Measurements from ENCODE around the gene LAG3. TPM values are rescaled to one million over a fixed set of nuclear protein-coding genes. Genes with fewer than 3 reads are reported as not detected.

LAG3 gene
- total RNA-seq, 2 experiments from 2014 or later = 12.0 to 13.1 TPM

DNA sequence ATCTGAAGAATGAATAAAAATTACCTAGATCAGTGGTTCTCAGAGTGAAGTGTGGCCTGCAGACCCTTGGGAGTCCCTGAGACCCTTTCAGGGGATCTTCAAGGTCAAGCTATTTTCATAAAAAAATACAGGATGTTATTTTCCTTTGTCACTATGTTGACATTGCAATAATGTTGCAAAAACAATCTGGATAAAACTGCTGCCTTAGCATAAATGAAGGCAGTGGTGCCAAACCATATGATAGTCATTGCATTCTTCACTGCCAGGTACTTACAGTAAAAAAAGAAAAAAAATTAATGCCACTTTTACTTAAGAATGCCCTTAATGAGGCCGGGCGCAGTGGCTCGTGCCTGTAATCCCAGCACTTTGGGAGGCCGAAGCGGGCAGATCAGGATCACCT lies 15.0 kb downstream of the LAG3 start:
- Mint-ChIP-seq H3K27ac (peak overlapping the region; percentile 89), H3K27me3 (no peaks in the 10 kb centered on the region), H3K9me3 (no peaks in the 10 kb centered on the region), H3K36me3 (ENCODE audit: low read depth) (peaks cover 11% of the 10 kb centered on the region), H3K4me3 (no peak overlapping the region), H3K4me1 (peaks cover 61% of the 10 kb centered on the region)
- CTCF ChIA-PET = interaction anchor here (0.6 to 14.2 kb wide), 9 partner anchors 8 to 210 kb away, joined by 3 to 120 read pairs (median 3); partner anchors contain the start of genes C12orf57, COPS7A, PTMS and RNU7-1
- POLR2A ChIA-PET = no interaction called here
- no peak for DNase-seq

DNA sequence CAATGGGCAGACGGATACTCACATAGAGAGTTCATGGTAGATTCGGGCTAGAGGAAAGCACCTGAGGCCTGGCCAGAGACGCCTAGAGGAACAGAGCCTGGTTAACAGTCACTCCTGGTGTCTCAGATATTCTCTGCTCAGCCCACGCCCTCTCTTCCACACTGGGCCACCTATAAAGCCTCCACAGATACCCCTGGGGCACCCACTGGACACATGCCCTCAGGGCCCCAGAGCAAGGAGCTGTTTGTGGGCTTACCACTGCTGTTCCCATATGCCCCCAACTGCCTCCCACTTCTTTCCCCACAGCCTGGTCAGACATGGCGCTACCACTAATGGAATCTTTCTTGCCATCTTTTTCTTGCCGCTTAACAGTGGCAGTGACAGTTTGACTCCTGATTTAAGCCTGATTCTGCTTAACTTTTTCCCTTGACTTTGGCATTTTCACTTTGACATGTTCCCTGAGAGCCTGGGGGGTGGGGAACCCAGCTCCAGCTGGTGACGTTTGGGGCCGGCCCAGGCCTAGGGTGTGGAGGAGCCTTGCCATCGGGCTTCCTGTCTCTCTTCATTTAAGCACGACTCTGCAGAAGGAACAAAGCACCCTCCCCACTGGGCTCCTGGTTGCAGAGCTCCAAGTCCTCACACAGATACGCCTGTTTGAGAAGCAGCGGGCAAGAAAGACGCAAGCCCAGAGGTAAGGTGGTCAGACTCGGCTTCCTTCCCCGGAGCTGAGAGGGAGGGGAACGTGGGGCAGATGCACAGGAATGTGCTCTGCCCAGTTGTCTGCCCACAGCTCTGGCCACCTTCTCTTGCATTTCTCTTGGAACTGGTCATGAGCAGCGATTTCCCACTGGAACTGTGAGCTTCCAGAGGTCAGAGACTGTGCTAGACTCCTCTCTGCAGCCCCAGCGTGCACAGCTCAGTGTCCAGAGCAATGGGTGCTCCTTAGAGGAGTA lies 16.9 kb downstream of the LAG3 start, which contains the start of gene CD4:
TSS of gene CD4 (plus strand) at position 557 of the 953 bp plus-strand sequence. CDS start 10,611 bp downstream, outside the sequence.
- Mint-ChIP-seq H3K36me3 (ENCODE audit: low read depth) (peaks cover 16% of the 10 kb centered on the region), H3K27ac (peak within 1 kb of the TSS; percentile 95), H3K9me3 (no peaks in the 10 kb centered on the region), H3K27me3 (no peaks in the 10 kb centered on the region), H3K4me3 (peak within 1 kb of the TSS; percentile 95), H3K4me1 (peaks cover 60% of the 10 kb centered on the region)
- POLR2A ChIA-PET = interaction anchor here (0.7 to 1.1 kb wide), 4 partner anchors 9 to 100 kb away, joined by 3 to 6 read pairs (median 4); partner anchors contain the start of genes SPSB2 and ZNF384
- CTCF ChIA-PET = interaction anchor here (1.0 to 3.1 kb wide), 12 partner anchors 10 to 219 kb away, joined by 3 to 23 read pairs (median 4); partner anchors contain the start of genes MLF2 and P3H3
- DNase-seq = peak; percentile 85

GRCh38 chr12:6790496-6791150 lies 18.3 kb downstream of the LAG3 start:
- ChIA-PET CTCF (interaction anchor here (1.1 to 3.1 kb wide), 7 partner anchors 7 to 240 kb away, joined by 3 to 23 read pairs (median 9); partner anchors contain the start of gene PTMS), POLR2A (no interaction called here)
- H3K27me3 Mint-ChIP-seq = no peaks in the 10 kb centered on the region
- peaks cover 61% of the 10 kb centered on the region for H3K4me1 Mint-ChIP-seq
- peak overlapping the region; percentile 95 for H3K4me3 Mint-ChIP-seq
- peak overlapping the region; percentile 95 for H3K27ac Mint-ChIP-seq
- peaks cover 22% of the 10 kb centered on the region for H3K36me3 Mint-ChIP-seq (ENCODE audit: low read depth)
- H3K9me3 Mint-ChIP-seq = no peaks in the 10 kb centered on the region
- DNase-seq = peak; percentile 63

DNA sequence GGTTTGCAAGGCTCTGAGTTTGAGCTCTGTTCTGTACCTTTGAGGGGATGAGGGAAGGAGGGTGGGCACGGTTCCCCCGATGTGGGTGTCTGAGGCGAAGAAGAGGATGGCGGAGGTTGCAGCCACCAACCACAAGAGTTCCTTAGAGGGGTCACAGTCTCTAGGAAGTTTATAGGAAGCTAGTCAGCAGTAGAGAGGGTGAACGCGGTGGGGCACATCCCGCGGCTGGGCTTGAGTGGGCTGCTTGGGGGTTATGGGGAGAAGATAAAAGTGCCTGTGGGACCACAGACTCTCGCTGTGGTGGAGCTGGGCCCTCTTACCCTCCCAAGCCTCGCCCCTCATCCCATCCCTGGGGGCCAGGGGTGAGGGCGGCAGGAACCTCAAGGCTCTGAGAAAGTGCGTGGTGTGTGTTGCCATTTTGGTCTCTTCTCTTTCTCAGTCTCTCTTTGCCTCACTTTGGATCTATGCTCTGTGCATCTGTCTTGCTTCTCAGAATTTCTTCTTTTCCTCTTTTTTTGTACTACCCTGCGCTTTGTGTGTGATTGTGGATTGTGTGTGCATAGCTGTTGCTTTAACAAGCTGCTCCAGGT lies 19.7 kb downstream of the LAG3 start:
- ChIA-PET CTCF (interaction anchor here (1.0 to 2.8 kb wide), 16 partner anchors 9 to 241 kb away, joined by 3 to 19 read pairs (median 7); partner anchors contain the start of genes COPS7A, MLF2, PTMS and SPSB2), POLR2A (interaction anchor here (0.6 to 0.9 kb wide), 2 partner anchors 61 to 103 kb away, joined by 3 to 5 read pairs; partner anchors contain the start of gene ZNF384)
- Mint-ChIP-seq H3K27me3 (no peaks in the 10 kb centered on the region), H3K4me3 (peak overlapping the region; percentile 95), H3K9me3 (no peaks in the 10 kb centered on the region), H3K27ac (peak overlapping the region; percentile 95), H3K4me1 (peaks cover 57% of the 10 kb centered on the region), H3K36me3 (ENCODE audit: low read depth) (peaks cover 32% of the 10 kb centered on the region)
- no peak for DNase-seq

GRCh38 chr12:6792522-6793201 lies 20.3 kb downstream of the LAG3 start:
- no peaks in the 10 kb centered on the region for H3K9me3 Mint-ChIP-seq
- peak overlapping the region; percentile 95 for H3K27ac Mint-ChIP-seq
- H3K36me3 Mint-ChIP-seq (ENCODE audit: low read depth) = peaks cover 38% of the 10 kb centered on the region
- ChIA-PET POLR2A (interaction anchor here (0.7 to 0.9 kb wide), 2 partner anchors 11 to 103 kb away, joined by 3 to 5 read pairs; partner anchors contain the start of gene ZNF384), CTCF (interaction anchor here (0.9 to 2.8 kb wide), 16 partner anchors 9 to 222 kb away, joined by 3 to 19 read pairs (median 7); partner anchors contain the start of genes COPS7A, MLF2, PTMS and SPSB2)
- peaks cover 58% of the 10 kb centered on the region for H3K4me1 Mint-ChIP-seq
- H3K4me3 Mint-ChIP-seq = peak overlapping the region; percentile 95
- DNase-seq = peak; percentile 78
- no peaks in the 10 kb centered on the region for H3K27me3 Mint-ChIP-seq

- H3K27me3 Mint-ChIP-seq = no peaks in the 10 kb centered on the region
- H3K36me3 Mint-ChIP-seq (ENCODE audit: low read depth) = peaks cover 57% of the 10 kb centered on the region
- peaks cover 57% of the 10 kb centered on the region for H3K4me1 Mint-ChIP-seq
- no peaks in the 10 kb centered on the region for H3K9me3 Mint-ChIP-seq
- no peak for DNase-seq
- ChIA-PET POLR2A (interaction anchor here (1.1 kb wide), 1 partner anchor 193 kb away, joined by 3 read pairs; no protein-coding TSS in a partner anchor), CTCF (interaction anchor here (0.9 to 1.4 kb wide), 3 partner anchors 8 to 13 kb away, joined by 3 read pairs; no protein-coding TSS in a partner anchor)
- H3K4me3 Mint-ChIP-seq = no peak overlapping the region
- H3K27ac Mint-ChIP-seq = no peak overlapping the region
Observed at GRCh38 chr12:6795088-6795487, 22.8 kb downstream of the LAG3 start.

GRCh38 chr12:6796576-6796975 lies 24.3 kb downstream of the LAG3 start:
- ChIA-PET POLR2A (no interaction called here), CTCF (interaction anchor here (0.8 to 1.4 kb wide), 2 partner anchors 8 to 14 kb away, joined by 3 to 5 read pairs; no protein-coding TSS in a partner anchor)
- Mint-ChIP-seq H3K4me1 (peaks cover 55% of the 10 kb centered on the region), H3K27ac (peak overlapping the region; percentile 21), H3K36me3 (ENCODE audit: low read depth) (peaks cover 55% of the 10 kb centered on the region), H3K9me3 (no peaks in the 10 kb centered on the region), H3K27me3 (no peaks in the 10 kb centered on the region), H3K4me3 (no peak overlapping the region)
- DNase-seq = no peak

DNA sequence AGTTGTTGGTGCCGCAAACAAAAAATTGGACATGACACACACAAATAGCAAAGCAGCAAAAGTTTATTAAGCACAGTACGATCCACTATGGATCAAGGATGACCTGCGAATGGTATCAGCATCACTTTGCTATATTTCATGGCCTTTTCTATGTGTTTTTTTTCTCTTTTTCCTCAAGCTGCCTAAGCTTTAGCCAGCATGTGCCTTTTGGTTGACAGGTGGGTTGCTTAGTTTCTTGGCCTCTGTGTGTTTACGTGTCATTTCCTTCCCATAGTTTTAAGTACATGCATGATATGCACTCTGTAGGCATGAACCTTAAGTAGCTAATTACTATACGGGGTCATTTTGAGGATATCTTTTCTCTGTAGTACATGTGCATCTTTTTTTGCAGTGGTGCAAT lies 26.8 kb downstream of the LAG3 start:
- H3K36me3 Mint-ChIP-seq (ENCODE audit: low read depth) = peaks cover 63% of the 10 kb centered on the region
- H3K9me3 Mint-ChIP-seq = no peaks in the 10 kb centered on the region
- H3K4me3 Mint-ChIP-seq = no peak overlapping the region
- POLR2A ChIA-PET = no interaction called here
- H3K4me1 Mint-ChIP-seq = peaks cover 34% of the 10 kb centered on the region
- H3K27ac Mint-ChIP-seq = no peak overlapping the region
- H3K27me3 Mint-ChIP-seq = no peaks in the 10 kb centered on the region
- DNase-seq = no peak
- CTCF ChIA-PET = no interaction called here

DNA sequence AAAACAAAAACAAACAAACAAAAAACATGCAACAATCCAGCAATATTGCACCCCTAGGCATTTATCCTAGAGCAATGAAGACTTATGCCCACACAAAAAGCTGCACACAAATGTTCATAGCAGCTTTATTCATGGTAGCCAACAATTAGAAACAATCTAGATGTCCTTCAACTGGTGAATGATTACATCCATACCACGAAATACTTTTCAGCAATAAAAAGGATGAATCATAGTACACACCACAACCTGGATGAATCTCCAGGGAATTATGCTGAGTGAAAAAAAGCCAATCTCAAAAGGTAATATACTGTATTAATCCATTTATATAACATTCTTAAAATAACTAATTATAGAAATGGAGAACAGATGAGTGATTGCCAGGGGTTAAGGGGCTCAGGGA lies 34.9 kb downstream of the LAG3 start:
- ChIA-PET POLR2A (no interaction called here), CTCF (no interaction called here)
- Mint-ChIP-seq H3K9me3 (no peaks in the 10 kb centered on the region), H3K27ac (no peak overlapping the region), H3K36me3 (ENCODE audit: low read depth) (peaks cover 41% of the 10 kb centered on the region), H3K4me3 (no peak overlapping the region), H3K4me1 (peaks cover 20% of the 10 kb centered on the region), H3K27me3 (no peaks in the 10 kb centered on the region)
- DNase-seq = no peak

GRCh38 chr12:6809056-6809455 lies 36.7 kb downstream of the LAG3 start:
- Mint-ChIP-seq H3K27me3 (no peaks in the 10 kb centered on the region), H3K4me3 (no peak overlapping the region), H3K27ac (no peak overlapping the region), H3K4me1 (peaks cover 20% of the 10 kb centered on the region), H3K9me3 (no peaks in the 10 kb centered on the region), H3K36me3 (ENCODE audit: low read depth) (peaks cover 32% of the 10 kb centered on the region)
- no peak for DNase-seq
- CTCF ChIA-PET = interaction anchor here (6.0 kb wide), 1 partner anchor 17 kb away, joined by 19 read pairs; no protein-coding TSS in a partner anchor
- POLR2A ChIA-PET = no interaction called here

DNA sequence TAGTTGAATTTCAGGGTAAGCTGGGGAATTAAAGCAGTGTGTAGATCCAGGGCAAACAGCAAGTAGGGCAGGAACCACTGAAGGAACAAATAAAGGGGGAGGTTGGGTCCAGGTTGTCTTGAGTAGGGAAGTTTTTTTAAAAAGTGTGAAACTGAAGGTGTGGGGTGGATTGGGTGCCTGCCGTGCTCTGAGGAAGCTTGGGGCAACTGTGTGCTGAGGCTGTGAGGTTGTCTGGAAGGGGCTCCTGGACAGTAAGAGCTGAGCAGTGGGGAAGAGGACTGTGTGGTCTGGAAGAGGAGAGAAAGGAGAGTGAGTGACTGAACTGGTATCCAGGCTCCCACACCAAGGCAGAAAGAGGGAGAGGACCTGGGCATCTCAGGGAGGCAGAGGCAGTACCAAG lies 38.4 kb downstream of the LAG3 start:
- Mint-ChIP-seq H3K4me3 (no peak overlapping the region), H3K4me1 (peaks cover 20% of the 10 kb centered on the region), H3K27me3 (no peaks in the 10 kb centered on the region), H3K36me3 (ENCODE audit: low read depth) (peaks cover 33% of the 10 kb centered on the region), H3K27ac (peak overlapping the region; percentile 43), H3K9me3 (no peaks in the 10 kb centered on the region)
- CTCF ChIA-PET = interaction anchor here (0.7 to 6.0 kb wide), 9 partner anchors 10 to 773 kb away, joined by 3 to 19 read pairs (median 5); partner anchors contain the start of genes GPR162 and MLF2
- POLR2A ChIA-PET = no interaction called here
- DNase-seq = no peak
